Kidney (tissue), 14 donors: ENCODE results near the gene MRTFA. TPM values are rescaled to one million over a fixed set of nuclear protein-coding genes. Genes with fewer than 3 reads are reported as not detected.

Source experiments
- DNase-seq, 5 donors: peaks; one replicate each; pipeline ENCODE4 v3.0.0-alpha.2; 2013 to 2020
- FAIRE-seq: peaks from 2 replicates; lab custom pipeline; 2012; peaks lifted over from hg19 to GRCh38; lab: Jason Lieb, UNC
- H3K27ac ChIP-seq, 2 donors: one replicate each; pipeline ENCODE4 v1.7.0; 2013; ENCODE audit warnings: low read depth in 2 of 2, low read length in 2 of 2, inconsistent platforms in 1 of 2
- H3K27me3 ChIP-seq: one replicate; pipeline ENCODE4 v1.7.1; 2013; ENCODE audit warnings: low read length, inconsistent platforms; ENCODE audit not compliant: control insufficient read depth, insufficient read depth
- H3K36me3 ChIP-seq, 3 donors: one replicate each; pipeline versions ENCODE4 v1.7.0 to v1.7.1; 2013; ENCODE audit warnings: low read length in 3 of 3, control low read depth in 1 of 3, inconsistent platforms in 1 of 3; ENCODE audit not compliant: insufficient read depth in 3 of 3, control insufficient read depth in 2 of 3
- H3K4me1 ChIP-seq, 3 donors: one replicate each; pipeline versions ENCODE4 v1.7.0 to v1.7.1; 2013; ENCODE audit warnings: low read length in 3 of 3, inconsistent platforms in 1 of 3, low read depth in 1 of 3; ENCODE audit not compliant: control insufficient read depth in 2 of 3, insufficient read depth in 2 of 3
- H3K4me3 ChIP-seq, 3 donors: one replicate each; pipeline versions ENCODE4 v1.7.0 to v1.8.1; 2013; ENCODE audit warnings: low read length in 3 of 3, control low read depth in 1 of 3, inconsistent platforms in 1 of 3
- H3K9ac ChIP-seq, 3 donors: one replicate each; pipeline versions ENCODE4 v1.7.0 to v1.7.1; 2013; ENCODE audit warnings: low read length in 3 of 3, control low read depth in 1 of 3, inconsistent platforms in 1 of 3
- H3K9me3 ChIP-seq, 3 donors: one replicate each; pipeline versions ENCODE4 v1.7.0 to v1.7.1; 2013; ENCODE audit warnings: low read length in 3 of 3, control low read depth in 1 of 3, inconsistent platforms in 1 of 3; ENCODE audit not compliant: control insufficient read depth in 2 of 3, insufficient read depth in 1 of 3
- CTCF ChIP-seq: IDR thresholded peaks from 3 replicates; pipeline ENCODE4 v1.5.1; 2012; ENCODE audit warnings: mild to moderate bottlenecking, moderate library complexity, borderline replicate concordance; ENCODE audit not compliant: insufficient read depth; ENCODE audit errors: extremely low read depth
- intact Hi-C: fragments of 100-400 bp; cut with DNase I; formaldehyde crosslinking; loops from one replicate; pipeline ENCODE4 v1.11.1; 2022
- polyA plus RNA-seq: library from polyadenylated mRNA; stranded (reverse); fragments of 350-450 nt; fragmentation: Illumina TruSeq; extraction: RNeasy Lipid Tissue Mini Kit (QIAGEN cat#74804); gene quantifications from one replicate; pipeline ENCODE4 v1.2.3, GENCODE V29; 2014; ENCODE audit warnings: low read depth, low replicate concordance; ENCODE audit not compliant: insufficient read depth
- total RNA-seq: library from RNA; stranded (reverse); fragmentation: NEBNext Ultra II Directional; extraction: Animal tissue kit (Norgen Biotek cat#: 25700); gene quantifications from one replicate; pipeline ENCODE4 v1.2.1, GENCODE V29; 2021
- donor health status: control.
- donor health status: control.
- donor health status: control.
- donor health status: control.
- donor health status: control.
- donor health status: DM: yes; HTN: yes; CAD: no.
- donor health status: Normal renal cell carcinoma (clear cell type).

MRTFA gene
- total and polyA plus RNA-seq, 2 donors from 2014 or later, result 12.5 to 59.9 TPM

- H3K9me3 ChIP-seq, result no peaks in the 10 kb centered on the region
- FAIRE-seq (no peak), DNase-seq (peak in 1 of 5 donors; percentile 38)
- H3K9ac ChIP-seq, result no peak overlapping the region
- no peak overlapping the region for H3K27ac ChIP-seq
- H3K4me3 ChIP-seq, result no peak overlapping the region
- no peaks in the 10 kb centered on the region for H3K36me3 ChIP-seq
- intact Hi-C loops, result no loop called here
- peaks cover 0 to 7% (median 0%) of the 10 kb centered on the region in 3 donors for H3K4me1 ChIP-seq
- H3K27me3 ChIP-seq, result no peaks in the 10 kb centered on the region
- no peak for TF ChIP-seq CTCF
Observed at GRCh38 chr22:40674274-40674673, 37.8 kb upstream of the MRTFA start.

GRCh38 chr22:40673017-40673416, 36.5 kb upstream of the MRTFA start:
- H3K36me3 ChIP-seq, result no peaks in the 10 kb centered on the region
- intact Hi-C loops, result no loop called here
- H3K27me3 ChIP-seq, result no peaks in the 10 kb centered on the region
- no peak overlapping the region for H3K9ac ChIP-seq
- no peak for TF ChIP-seq CTCF
- H3K27ac ChIP-seq, result no peak overlapping the region
- H3K4me3 ChIP-seq, result no peak overlapping the region
- no peaks in the 10 kb centered on the region for H3K4me1 ChIP-seq
- DNase-seq (no peak), FAIRE-seq (no peak)
- peaks cover 0 to 5% (median 0%) of the 10 kb centered on the region in 3 donors for H3K9me3 ChIP-seq

- DNase-seq, result no peak
- intact Hi-C loops, result no loop called here
- Histone ChIP-seq H3K36me3 (no peaks in the 10 kb centered on the region), H3K9ac (no peak overlapping the region), H3K4me3 (no peak overlapping the region), H3K9me3 (peaks cover 0 to 5% (median 0%) of the 10 kb centered on the region in 3 donors), H3K4me1 (no peaks in the 10 kb centered on the region), H3K27me3 (no peaks in the 10 kb centered on the region), H3K27ac (no peak overlapping the region)
- no peak for TF ChIP-seq CTCF
- no peak for FAIRE-seq
Observed at GRCh38 chr22:40671796-40672360, 35.4 kb upstream of the MRTFA start.

- TF ChIP-seq CTCF, result no peak
- H3K36me3 ChIP-seq, result no peaks in the 10 kb centered on the region
- no peak for FAIRE-seq
- no peak for DNase-seq
- no peak overlapping the region for H3K27ac ChIP-seq
- H3K9ac ChIP-seq, result no peak overlapping the region
- H3K9me3 ChIP-seq, result peaks cover 0 to 5% (median 0%) of the 10 kb centered on the region in 3 donors
- H3K4me3 ChIP-seq, result no peak overlapping the region
- intact Hi-C loops, result no loop called here
- H3K4me1 ChIP-seq, result no peaks in the 10 kb centered on the region
- no peaks in the 10 kb centered on the region for H3K27me3 ChIP-seq
Observed at GRCh38 chr22:40671369-40671768, 34.9 kb upstream of the MRTFA start.
